IPS-20b (cell line): Measurements from ENCODE around the gene RFC1.
"Not testable (repeated sequence)": the region's sequence is repeated elsewhere in the genome, so short reads cannot be mapped to it uniquely, and the experiment has no call there.

ENCODE experiments used
- H3K27ac ChIP-seq: one replicate; pipeline ENCODE4 v1.5.1; 2013; ENCODE audit warnings: low read length
- H3K27me3 ChIP-seq: 2 replicates; pipeline ENCODE4 v1.6.1; 2013; ENCODE audit warnings: mild to moderate bottlenecking, low read length, inconsistent platforms; ENCODE audit not compliant: insufficient read depth
- H3K36me3 ChIP-seq: 2 replicates; pipeline ENCODE4 v1.6.1; 2013; ENCODE audit warnings: low read depth, mild to moderate bottlenecking, inconsistent platforms, low read length, moderate library complexity; ENCODE audit not compliant: insufficient read depth
- H3K4me1 ChIP-seq: 2 replicates; pipeline ENCODE4 v1.6.1; 2013; ENCODE audit warnings: mild to moderate bottlenecking, control low read depth, inconsistent platforms, low read length, moderate library complexity; ENCODE audit not compliant: insufficient read depth
- H3K4me3 ChIP-seq: 2 replicates; pipeline ENCODE4 v1.5.1; 2013; ENCODE audit warnings: mild to moderate bottlenecking, low read length, inconsistent platforms
- H3K9ac ChIP-seq: 2 replicates; pipeline ENCODE4 v1.6.1; 2013; ENCODE audit warnings: low read depth, mild to moderate bottlenecking, inconsistent platforms, low read length, moderate library complexity
- H3K9me3 ChIP-seq: 2 replicates; pipeline ENCODE4 v1.6.1; 2013; ENCODE audit warnings: mild to moderate bottlenecking, low read depth, low read length, inconsistent platforms; ENCODE audit not compliant: insufficient read depth

RFC1 gene

GRCh38 chr4:39383690-39384089 is 17.5 kb upstream of the RFC1 start:
- Histone ChIP-seq H3K9ac (no peak overlapping the region), H3K36me3 (no peaks in the 10 kb centered on the region), H3K9me3 (no peaks in the 10 kb centered on the region)

GRCh38 chr4:39375478-39375877 is 9.3 kb upstream of the RFC1 start:
- H3K9ac ChIP-seq = no peak overlapping the region

More at GRCh38 chr4:39383690-39384089, 17.5 kb upstream of the RFC1 start:
- H3K4me1 ChIP-seq = no peaks in the 10 kb centered on the region
- H3K27me3 ChIP-seq = no peaks in the 10 kb centered on the region
- no peak overlapping the region for H3K27ac ChIP-seq
- no peak overlapping the region for H3K4me3 ChIP-seq

GRCh38 chr4:39371209-39371608 is 5.0 kb upstream of the RFC1 start:
- H3K4me3 ChIP-seq, H3K4me1 ChIP-seq, H3K27ac ChIP-seq, H3K36me3 ChIP-seq, H3K9ac ChIP-seq: not testable (repeated sequence)
- peaks cover 17% of the 10 kb centered on the region for H3K27me3 ChIP-seq
- H3K9me3 ChIP-seq = peaks cover 17% of the 10 kb centered on the region; the same call in 1 of the 2 replicates

More at GRCh38 chr4:39375478-39375877, 9.3 kb upstream of the RFC1 start:
- no peaks in the 10 kb centered on the region for H3K4me1 ChIP-seq
- H3K36me3 ChIP-seq = no peaks in the 10 kb centered on the region
- no peak overlapping the region for H3K27ac ChIP-seq
- no peaks in the 10 kb centered on the region for H3K27me3 ChIP-seq
- no peak overlapping the region for H3K4me3 ChIP-seq
- peaks cover 17% of the 10 kb centered on the region; the same call in 1 of the 2 replicates for H3K9me3 ChIP-seq

GRCh38 chr4:39369301-39369700 is 3.1 kb upstream of the RFC1 start:
- no peaks in the 10 kb centered on the region for H3K36me3 ChIP-seq

GRCh38 chr4:39367166-39367565 is 1.0 kb upstream of the RFC1 start:
- Histone ChIP-seq H3K27ac (no peak overlapping the region), H3K9ac (no peak overlapping the region), H3K36me3 (no peaks in the 10 kb centered on the region), H3K9me3 (peaks cover 14% of the 10 kb centered on the region; the same call in 1 of the 2 replicates), H3K27me3 (peaks cover 17% of the 10 kb centered on the region), H3K4me1 (peaks cover 3% of the 10 kb centered on the region; the same call in 1 of the 2 replicates), H3K4me3 (no peak overlapping the region)

More at GRCh38 chr4:39369301-39369700, 3.1 kb upstream of the RFC1 start:
- Histone ChIP-seq H3K9me3 (peaks cover 17% of the 10 kb centered on the region; the same call in 1 of the 2 replicates), H3K9ac (no peak overlapping the region), H3K4me3 (no peak overlapping the region), H3K4me1 (peaks cover 3% of the 10 kb centered on the region; the same call in 1 of the 2 replicates), H3K27me3 (peaks cover 17% of the 10 kb centered on the region), H3K27ac (no peak overlapping the region)

- Histone ChIP-seq H3K27ac (peak overlapping the region; percentile 89), H3K27me3 (peaks cover 17% of the 10 kb centered on the region), H3K4me3 (peak overlapping the region; percentile 87)
These were observed 802 bp downstream of the RFC1 start for GRCh38 chr4:39365360-39365759.

GRCh38 chr4:39363773-39364393 is 2.3 kb downstream of the RFC1 start:
- Histone ChIP-seq H3K9ac (no peak overlapping the region), H3K27ac (no peak overlapping the region), H3K27me3 (peaks cover 17% of the 10 kb centered on the region), H3K4me3 (no peak overlapping the region), H3K4me1 (peaks cover 3% of the 10 kb centered on the region; the same call in 1 of the 2 replicates), H3K36me3 (no peaks in the 10 kb centered on the region), H3K9me3 (no peaks in the 10 kb centered on the region)

More at GRCh38 chr4:39365360-39365759, 802 bp downstream of the RFC1 start:
- H3K36me3 ChIP-seq = no peaks in the 10 kb centered on the region
- peaks cover 3% of the 10 kb centered on the region; the same call in 1 of the 2 replicates for H3K4me1 ChIP-seq
- no peaks in the 10 kb centered on the region for H3K9me3 ChIP-seq
- H3K9ac ChIP-seq = peak overlapping the region; percentile 92

GRCh38 chr4:39362827-39363226 is 3.3 kb downstream of the RFC1 start:
- no peak overlapping the region for H3K4me3 ChIP-seq
- H3K9me3 ChIP-seq = no peaks in the 10 kb centered on the region
- H3K9ac ChIP-seq = no peak overlapping the region
- H3K36me3 ChIP-seq = no peaks in the 10 kb centered on the region
- H3K27ac ChIP-seq = no peak overlapping the region
- H3K27me3 ChIP-seq = peaks cover 15% of the 10 kb centered on the region
- peaks cover 3% of the 10 kb centered on the region; the same call in 1 of the 2 replicates for H3K4me1 ChIP-seq

GRCh38 chr4:39360611-39361010 is 5.6 kb downstream of the RFC1 start:
- not testable (repeated sequence) for H3K9ac ChIP-seq, H3K27me3 ChIP-seq, H3K4me1 ChIP-seq, H3K4me3 ChIP-seq, H3K27ac ChIP-seq, H3K36me3 ChIP-seq, H3K9me3 ChIP-seq

GRCh38 chr4:39357002-39357401 is 9.2 kb downstream of the RFC1 start:
- Histone ChIP-seq H3K4me1 (no peaks in the 10 kb centered on the region), H3K27ac (no peak overlapping the region), H3K4me3 (no peak overlapping the region), H3K36me3 (no peaks in the 10 kb centered on the region), H3K27me3 (no peaks in the 10 kb centered on the region), H3K9me3 (no peaks in the 10 kb centered on the region), H3K9ac (no peak overlapping the region)

- Histone ChIP-seq H3K9ac (no peak overlapping the region; the same call in 1 of the 2 replicates), H3K36me3 (peaks cover 19% of the 10 kb centered on the region), H3K27me3 (no peaks in the 10 kb centered on the region), H3K9me3 (no peaks in the 10 kb centered on the region), H3K4me3 (no peak overlapping the region), H3K27ac (no peak overlapping the region), H3K4me1 (no peaks in the 10 kb centered on the region)
These were observed 12.0 kb downstream of the RFC1 start for GRCh38 chr4:39354254-39354552.

- Histone ChIP-seq H3K9me3 (no peaks in the 10 kb centered on the region), H3K27me3 (no peaks in the 10 kb centered on the region), H3K4me1 (no peaks in the 10 kb centered on the region), H3K4me3 (no peak overlapping the region), H3K36me3 (peaks cover 24% of the 10 kb centered on the region), H3K9ac (no peak overlapping the region), H3K27ac (no peak overlapping the region)
These were observed 12.5 kb downstream of the RFC1 start for GRCh38 chr4:39353478-39354253.
